K562 (cell line): ENCODE data around the gene THUMPD2. TPM values are rescaled to one million over a fixed set of nuclear protein-coding genes. Genes with fewer than 3 reads are reported as not detected.

Experiments used
- COPS2 ChIP-seq: fragments of 450-650 bp; conservative IDR thresholded peaks from 2 replicates; pipeline ENCODE4 v1.6.1; 2016; ENCODE audit warnings: mild to moderate bottlenecking, moderate library complexity
- ZNF280A ChIP-seq: fragments of 450-650 bp; IDR thresholded peaks from 2 replicates; pipeline ENCODE4 v1.6.1; 2018; ENCODE audit warnings: mild to moderate bottlenecking, low read depth; ENCODE audit not compliant: partially characterized antibody
- polyA plus RNA-seq, 8 experiments: library from polyadenylated mRNA; depleted of rRNA in 4 of 8; stranded (reverse) in 5 of 8; unstranded in 3 of 8; fragments of >200 nt; fragmentation: Nextera tagmentation in 2 of 8; fragmentation: Illumina TruSeq in 1 of 8; extraction: Ambion mirVana in 2 of 8; extraction: Trizol in 1 of 8; gene quantifications; 2 replicates each; pipeline versions ENCODE4 v1.2.1 to v1.2.3, GENCODE V29; 2011 to 2014; ENCODE audit warnings: inconsistent platforms in 1 of 8, missing spikeins in 1 of 8
- total RNA-seq, 7 experiments: library from RNA; depleted of rRNA in 6 of 7; stranded (reverse); fragments of >200 nt in 6 of 7; fragmentation: Illumina TruSeq in 2 of 7; extraction: Trizol in 2 of 7; gene quantifications; 2 replicates each; pipeline versions ENCODE4 v1.2.1 to v1.2.3, GENCODE V29; 2011 to 2021; ENCODE audit warnings: low replicate concordance in 1 of 7
- TF ChIP-seq, protein P1 (sequence below): fragments of 450-650 bp; IDR thresholded peaks from 2 replicates; pipeline ENCODE4 v1.6.1; 2016; ENCODE audit warnings: mild to moderate bottlenecking, moderate library complexity

The THUMPD2 gene
- total and polyA plus RNA-seq, 9 of the 15 experiments (the other 6 are each of a cell fraction or from before 2014, with no cell fraction given), result 9.6 to 40.4 (median 24.0) TPM

- TF ChIP-seq ZNF280A (no peak), COPS2 (no peak)
- TF ChIP-seq, protein P1, sequence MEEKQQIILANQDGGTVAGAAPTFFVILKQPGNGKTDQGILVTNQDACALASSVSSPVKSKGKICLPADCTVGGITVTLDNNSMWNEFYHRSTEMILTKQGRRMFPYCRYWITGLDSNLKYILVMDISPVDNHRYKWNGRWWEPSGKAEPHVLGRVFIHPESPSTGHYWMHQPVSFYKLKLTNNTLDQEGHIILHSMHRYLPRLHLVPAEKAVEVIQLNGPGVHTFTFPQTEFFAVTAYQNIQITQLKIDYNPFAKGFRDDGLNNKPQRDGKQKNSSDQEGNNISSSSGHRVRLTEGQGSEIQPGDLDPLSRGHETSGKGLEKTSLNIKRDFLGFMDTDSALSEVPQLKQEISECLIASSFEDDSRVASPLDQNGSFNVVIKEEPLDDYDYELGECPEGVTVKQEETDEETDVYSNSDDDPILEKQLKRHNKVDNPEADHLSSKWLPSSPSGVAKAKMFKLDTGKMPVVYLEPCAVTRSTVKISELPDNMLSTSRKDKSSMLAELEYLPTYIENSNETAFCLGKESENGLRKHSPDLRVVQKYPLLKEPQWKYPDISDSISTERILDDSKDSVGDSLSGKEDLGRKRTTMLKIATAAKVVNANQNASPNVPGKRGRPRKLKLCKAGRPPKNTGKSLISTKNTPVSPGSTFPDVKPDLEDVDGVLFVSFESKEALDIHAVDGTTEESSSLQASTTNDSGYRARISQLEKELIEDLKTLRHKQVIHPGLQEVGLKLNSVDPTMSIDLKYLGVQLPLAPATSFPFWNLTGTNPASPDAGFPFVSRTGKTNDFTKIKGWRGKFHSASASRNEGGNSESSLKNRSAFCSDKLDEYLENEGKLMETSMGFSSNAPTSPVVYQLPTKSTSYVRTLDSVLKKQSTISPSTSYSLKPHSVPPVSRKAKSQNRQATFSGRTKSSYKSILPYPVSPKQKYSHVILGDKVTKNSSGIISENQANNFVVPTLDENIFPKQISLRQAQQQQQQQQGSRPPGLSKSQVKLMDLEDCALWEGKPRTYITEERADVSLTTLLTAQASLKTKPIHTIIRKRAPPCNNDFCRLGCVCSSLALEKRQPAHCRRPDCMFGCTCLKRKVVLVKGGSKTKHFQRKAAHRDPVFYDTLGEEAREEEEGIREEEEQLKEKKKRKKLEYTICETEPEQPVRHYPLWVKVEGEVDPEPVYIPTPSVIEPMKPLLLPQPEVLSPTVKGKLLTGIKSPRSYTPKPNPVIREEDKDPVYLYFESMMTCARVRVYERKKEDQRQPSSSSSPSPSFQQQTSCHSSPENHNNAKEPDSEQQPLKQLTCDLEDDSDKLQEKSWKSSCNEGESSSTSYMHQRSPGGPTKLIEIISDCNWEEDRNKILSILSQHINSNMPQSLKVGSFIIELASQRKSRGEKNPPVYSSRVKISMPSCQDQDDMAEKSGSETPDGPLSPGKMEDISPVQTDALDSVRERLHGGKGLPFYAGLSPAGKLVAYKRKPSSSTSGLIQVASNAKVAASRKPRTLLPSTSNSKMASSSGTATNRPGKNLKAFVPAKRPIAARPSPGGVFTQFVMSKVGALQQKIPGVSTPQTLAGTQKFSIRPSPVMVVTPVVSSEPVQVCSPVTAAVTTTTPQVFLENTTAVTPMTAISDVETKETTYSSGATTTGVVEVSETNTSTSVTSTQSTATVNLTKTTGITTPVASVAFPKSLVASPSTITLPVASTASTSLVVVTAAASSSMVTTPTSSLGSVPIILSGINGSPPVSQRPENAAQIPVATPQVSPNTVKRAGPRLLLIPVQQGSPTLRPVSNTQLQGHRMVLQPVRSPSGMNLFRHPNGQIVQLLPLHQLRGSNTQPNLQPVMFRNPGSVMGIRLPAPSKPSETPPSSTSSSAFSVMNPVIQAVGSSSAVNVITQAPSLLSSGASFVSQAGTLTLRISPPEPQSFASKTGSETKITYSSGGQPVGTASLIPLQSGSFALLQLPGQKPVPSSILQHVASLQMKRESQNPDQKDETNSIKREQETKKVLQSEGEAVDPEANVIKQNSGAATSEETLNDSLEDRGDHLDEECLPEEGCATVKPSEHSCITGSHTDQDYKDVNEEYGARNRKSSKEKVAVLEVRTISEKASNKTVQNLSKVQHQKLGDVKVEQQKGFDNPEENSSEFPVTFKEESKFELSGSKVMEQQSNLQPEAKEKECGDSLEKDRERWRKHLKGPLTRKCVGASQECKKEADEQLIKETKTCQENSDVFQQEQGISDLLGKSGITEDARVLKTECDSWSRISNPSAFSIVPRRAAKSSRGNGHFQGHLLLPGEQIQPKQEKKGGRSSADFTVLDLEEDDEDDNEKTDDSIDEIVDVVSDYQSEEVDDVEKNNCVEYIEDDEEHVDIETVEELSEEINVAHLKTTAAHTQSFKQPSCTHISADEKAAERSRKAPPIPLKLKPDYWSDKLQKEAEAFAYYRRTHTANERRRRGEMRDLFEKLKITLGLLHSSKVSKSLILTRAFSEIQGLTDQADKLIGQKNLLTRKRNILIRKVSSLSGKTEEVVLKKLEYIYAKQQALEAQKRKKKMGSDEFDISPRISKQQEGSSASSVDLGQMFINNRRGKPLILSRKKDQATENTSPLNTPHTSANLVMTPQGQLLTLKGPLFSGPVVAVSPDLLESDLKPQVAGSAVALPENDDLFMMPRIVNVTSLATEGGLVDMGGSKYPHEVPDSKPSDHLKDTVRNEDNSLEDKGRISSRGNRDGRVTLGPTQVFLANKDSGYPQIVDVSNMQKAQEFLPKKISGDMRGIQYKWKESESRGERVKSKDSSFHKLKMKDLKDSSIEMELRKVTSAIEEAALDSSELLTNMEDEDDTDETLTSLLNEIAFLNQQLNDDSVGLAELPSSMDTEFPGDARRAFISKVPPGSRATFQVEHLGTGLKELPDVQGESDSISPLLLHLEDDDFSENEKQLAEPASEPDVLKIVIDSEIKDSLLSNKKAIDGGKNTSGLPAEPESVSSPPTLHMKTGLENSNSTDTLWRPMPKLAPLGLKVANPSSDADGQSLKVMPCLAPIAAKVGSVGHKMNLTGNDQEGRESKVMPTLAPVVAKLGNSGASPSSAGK, result no peak
These were observed 7.9 kb upstream of the THUMPD2 start (continued) for GRCh38 chr2:39786761-39787522.
